Measurements from ENCODE around the gene KCNG1.
A peak's percentile ranks its signal among the peaks of the same experiment; 100 is the strongest.

KCNG1 gene

GRCh38 chr20:51011479-51011878 is 11.4 kb downstream of the KCNG1 start:
- DNase-seq, result no peak

GRCh38 chr20:51010932-51011331 is 12.0 kb downstream of the KCNG1 start:
- DNase-seq, result no peak

GRCh38 chr20:51010043-51010365 is 12.9 kb downstream of the KCNG1 start:
- DNase-seq, result no peak

GRCh38 chr20:51009303-51010042 is 13.4 kb downstream of the KCNG1 start:
- DNase-seq, result no peak

- DNase-seq, result no peak
Observed at GRCh38 chr20:51008718-51009117, 14.2 kb downstream of the KCNG1 start.

- DNase-seq, result no peak
Observed at GRCh38 chr20:51005214-51005613, 17.7 kb downstream of the KCNG1 start.

- no peak for DNase-seq
Observed at GRCh38 chr20:51004781-51005180, 18.1 kb downstream of the KCNG1 start.

GRCh38 chr20:51004305-51004727 is 18.6 kb downstream of the KCNG1 start:
- no peak for DNase-seq

- no peak for DNase-seq
Observed at GRCh38 chr20:51003753-51004152, 19.2 kb downstream of the KCNG1 start.

GRCh38 chr20:51002633-51003032 is 20.3 kb downstream of the KCNG1 start:
- no peak for DNase-seq

- DNase-seq, result no peak
Observed at GRCh38 chr20:51001430-51002265, 21.3 kb downstream of the KCNG1 start.

GRCh38 chr20:50999355-50999754 is 23.6 kb downstream of the KCNG1 start:
- DNase-seq, result no peak

- peak; percentile 63 for DNase-seq
Observed at GRCh38 chr20:50996901-50997865, 25.7 kb downstream of the KCNG1 start.

GRCh38 chr20:50995506-50995905 is 27.4 kb downstream of the KCNG1 start:
- DNase-seq, result peak; percentile 12

GRCh38 chr20:50993876-50994275 is 29.0 kb downstream of the KCNG1 start:
- DNase-seq, result no peak

- DNase-seq, result peak; percentile 70
Observed at GRCh38 chr20:50992733-50993457, 30.0 kb downstream of the KCNG1 start.

GRCh38 chr20:50992336-50992732 is 30.6 kb downstream of the KCNG1 start:
- no peak for DNase-seq

GRCh38 chr20:50991076-50991475 is 31.8 kb downstream of the KCNG1 start:
- DNase-seq, result peak; percentile 13

GRCh38 chr20:50987493-50988210 is 35.3 kb downstream of the KCNG1 start:
- DNase-seq, result peak; percentile 87

- DNase-seq, result no peak
Observed at GRCh38 chr20:50983321-50983720, 39.6 kb downstream of the KCNG1 start.

- DNase-seq, result peak; percentile 56
Observed at GRCh38 chr20:50982363-50982762, 40.5 kb downstream of the KCNG1 start.

GRCh38 chr20:50981714-50982048 is 41.2 kb downstream of the KCNG1 start:
- no peak for DNase-seq
